ENCODE data around the gene CLASP1.
A peak's percentile ranks its signal among the peaks of the same experiment; 100 is the strongest.
"Not testable (repeated sequence)": the region's sequence is repeated elsewhere in the genome, so short reads cannot be mapped to it uniquely, and the experiment has no call there.

CLASP1 gene

GRCh38 chr2:121659933-121660332 lies 10.7 kb upstream of the CLASP1 start:
- no peak for DNase-seq

DNA sequence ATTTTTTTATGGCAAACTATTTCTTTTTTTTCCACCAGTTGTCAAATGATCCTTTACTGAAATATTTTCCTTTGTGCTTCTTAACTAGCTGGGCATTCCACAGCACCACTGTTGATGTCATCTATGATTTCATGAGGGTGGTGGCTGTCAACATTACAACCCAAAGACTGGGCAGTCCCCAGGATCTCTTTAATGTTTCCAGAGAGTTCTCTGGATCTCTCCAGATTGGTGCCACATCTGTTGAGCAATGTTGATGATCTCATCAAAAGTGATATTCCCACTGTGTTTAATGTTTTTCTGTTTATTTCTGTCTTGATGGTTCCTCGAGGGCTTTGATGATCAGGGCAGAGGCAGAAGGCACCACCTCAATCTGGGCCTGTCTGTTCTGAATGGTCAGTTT lies 9.1 kb upstream of the CLASP1 start:
- DNase-seq, result not testable (repeated sequence)

DNA sequence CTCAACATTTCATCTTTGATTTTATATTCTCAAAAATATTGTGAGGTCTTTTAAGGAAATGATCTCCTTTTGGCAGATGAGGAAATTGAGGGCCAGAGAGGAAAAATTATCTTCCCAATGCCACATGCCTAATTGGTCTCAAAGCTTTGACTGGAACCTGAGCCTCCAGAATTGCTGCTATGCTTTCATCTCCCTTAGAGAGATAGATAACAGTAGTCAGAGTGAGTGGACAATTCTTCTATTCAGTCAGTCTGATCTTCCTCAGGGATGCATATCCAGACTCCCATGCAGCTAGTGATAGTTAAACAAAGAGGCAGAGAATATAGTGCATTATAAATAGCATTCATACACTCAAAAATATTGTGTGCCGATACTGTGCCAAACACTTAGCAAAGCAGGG lies 3.8 kb upstream of the CLASP1 start:
- DNase-seq, result no peak

- peak in 1 of 2 experiments; percentile 22 for DNase-seq
These were observed 1.2 kb upstream of the CLASP1 start for GRCh38 chr2:121650315-121650930.

DNA sequence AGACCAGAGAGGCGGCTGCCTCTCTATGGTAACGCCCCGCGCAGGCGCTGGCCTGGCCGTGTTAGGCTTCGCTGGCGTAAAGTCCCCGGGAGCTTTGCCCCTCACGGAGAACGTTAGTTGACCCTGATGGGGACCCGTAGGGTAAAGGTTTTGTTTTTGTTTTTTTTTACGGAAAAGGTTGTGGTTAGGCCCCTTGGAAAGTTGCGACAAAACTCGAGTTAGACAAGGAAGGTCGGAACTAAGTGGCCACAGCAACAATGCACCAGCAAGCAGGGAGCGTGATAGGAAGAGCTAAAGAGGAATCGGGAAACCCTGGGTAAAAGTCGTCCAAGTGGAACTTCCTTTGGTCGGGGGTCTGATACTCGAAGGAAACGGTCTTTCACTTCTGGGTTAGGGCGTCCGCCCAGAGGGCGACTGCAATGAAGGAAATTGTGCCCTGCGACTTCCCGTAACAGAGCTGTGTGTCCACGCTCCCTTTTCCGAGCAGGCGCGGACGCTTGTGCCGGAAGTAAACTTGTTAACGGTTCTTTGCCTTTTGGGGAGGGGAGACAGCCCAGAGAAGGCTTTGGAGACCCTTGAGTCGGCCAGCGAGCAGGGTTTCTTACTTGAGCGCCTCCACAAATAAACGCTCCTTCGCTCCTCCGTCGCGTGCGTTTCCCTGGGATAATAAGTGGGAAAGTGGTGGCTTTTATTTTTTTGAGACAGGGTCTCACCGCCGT lies 493 bp upstream of the CLASP1 start:
- DNase-seq, result peak; percentile 92 to 95

- peak; percentile 54 to 61 for DNase-seq
These were observed 785 bp downstream of the CLASP1 start for GRCh38 chr2:121648206-121649148.

DNA sequence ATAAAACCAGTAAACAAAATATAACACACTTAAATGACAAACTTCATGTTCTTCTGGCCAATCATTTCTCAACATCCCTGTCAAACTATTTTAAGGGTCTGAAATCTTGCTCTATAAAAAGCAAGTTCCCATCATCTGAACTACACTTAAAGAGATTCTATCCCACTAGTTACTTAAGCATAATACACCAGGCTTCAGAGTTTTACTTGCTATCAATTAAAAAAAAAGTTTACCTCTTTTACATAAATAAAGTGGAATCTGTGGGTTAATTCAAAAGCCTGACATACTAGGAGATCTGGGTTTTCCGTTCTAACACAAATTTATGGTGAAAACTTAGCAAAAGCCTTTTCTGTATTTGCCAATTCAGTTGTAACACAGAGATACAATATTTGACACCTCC lies 1.9 kb downstream of the CLASP1 start:
- no peak for DNase-seq

DNA sequence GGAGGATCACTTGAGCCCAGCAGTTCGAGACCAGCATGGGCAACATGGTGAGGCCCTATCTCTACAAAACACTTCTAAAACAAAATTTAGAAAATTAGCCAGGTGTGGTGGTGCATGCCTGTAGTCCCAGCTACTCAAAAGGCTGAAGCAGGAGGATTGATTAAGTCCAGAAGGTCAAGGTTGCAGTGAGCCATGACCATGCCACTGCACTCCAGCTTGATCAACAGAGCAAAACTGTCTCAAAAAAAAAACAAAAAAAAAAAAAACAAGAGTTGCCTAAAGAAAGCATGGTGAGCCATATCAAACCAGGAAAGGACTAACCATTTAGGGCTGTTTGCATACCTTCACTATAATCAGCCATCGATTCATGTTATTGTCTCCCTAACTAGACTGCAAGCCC lies 4.5 kb downstream of the CLASP1 start:
- DNase-seq, result no peak

DNA sequence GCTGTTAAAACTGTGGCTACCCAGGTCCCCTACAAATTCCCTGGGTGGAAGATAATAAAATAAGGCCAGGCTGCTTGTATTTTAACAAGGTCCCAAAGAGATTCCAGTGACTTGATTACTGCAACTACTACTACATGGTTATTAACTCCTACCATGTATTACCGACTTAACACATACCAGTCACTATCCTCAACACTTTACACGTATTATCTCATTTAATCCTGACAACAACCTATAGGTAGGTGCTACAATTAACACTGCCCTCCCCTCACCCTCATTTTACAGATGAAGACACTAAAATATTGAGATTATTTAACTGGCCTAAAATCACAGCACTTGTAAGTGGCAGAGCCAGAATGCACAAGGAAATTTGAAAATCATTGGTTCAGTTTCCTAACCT lies 5.4 kb downstream of the CLASP1 start:
- DNase-seq, result no peak

- no peak for DNase-seq
These were observed 8.6 kb downstream of the CLASP1 start for GRCh38 chr2:121640380-121641316.

GRCh38 chr2:121639846-121640245 lies 9.4 kb downstream of the CLASP1 start:
- DNase-seq, result not testable (repeated sequence)

DNA sequence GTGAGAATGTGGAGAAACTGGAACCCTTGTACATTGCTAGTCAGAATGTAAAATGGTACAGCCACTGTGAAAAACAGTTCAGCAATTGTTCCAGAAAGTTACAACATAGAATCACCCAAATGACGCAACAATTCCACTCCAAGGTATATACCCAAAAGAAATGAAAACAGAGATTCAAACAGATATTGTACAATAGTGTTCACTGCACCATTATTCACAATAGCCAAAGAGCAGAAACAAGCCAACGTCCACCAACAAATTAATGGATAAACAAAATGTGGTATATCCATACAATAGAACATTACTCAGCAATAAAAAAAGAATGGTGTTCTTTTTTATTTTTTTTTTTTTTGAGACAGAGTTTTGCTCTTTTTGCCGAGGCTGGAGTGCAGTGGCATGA lies 10.9 kb downstream of the CLASP1 start:
- no peak for DNase-seq

GRCh38 chr2:121635371-121635770 lies 13.9 kb downstream of the CLASP1 start:
- DNase-seq, result no peak

DNA sequence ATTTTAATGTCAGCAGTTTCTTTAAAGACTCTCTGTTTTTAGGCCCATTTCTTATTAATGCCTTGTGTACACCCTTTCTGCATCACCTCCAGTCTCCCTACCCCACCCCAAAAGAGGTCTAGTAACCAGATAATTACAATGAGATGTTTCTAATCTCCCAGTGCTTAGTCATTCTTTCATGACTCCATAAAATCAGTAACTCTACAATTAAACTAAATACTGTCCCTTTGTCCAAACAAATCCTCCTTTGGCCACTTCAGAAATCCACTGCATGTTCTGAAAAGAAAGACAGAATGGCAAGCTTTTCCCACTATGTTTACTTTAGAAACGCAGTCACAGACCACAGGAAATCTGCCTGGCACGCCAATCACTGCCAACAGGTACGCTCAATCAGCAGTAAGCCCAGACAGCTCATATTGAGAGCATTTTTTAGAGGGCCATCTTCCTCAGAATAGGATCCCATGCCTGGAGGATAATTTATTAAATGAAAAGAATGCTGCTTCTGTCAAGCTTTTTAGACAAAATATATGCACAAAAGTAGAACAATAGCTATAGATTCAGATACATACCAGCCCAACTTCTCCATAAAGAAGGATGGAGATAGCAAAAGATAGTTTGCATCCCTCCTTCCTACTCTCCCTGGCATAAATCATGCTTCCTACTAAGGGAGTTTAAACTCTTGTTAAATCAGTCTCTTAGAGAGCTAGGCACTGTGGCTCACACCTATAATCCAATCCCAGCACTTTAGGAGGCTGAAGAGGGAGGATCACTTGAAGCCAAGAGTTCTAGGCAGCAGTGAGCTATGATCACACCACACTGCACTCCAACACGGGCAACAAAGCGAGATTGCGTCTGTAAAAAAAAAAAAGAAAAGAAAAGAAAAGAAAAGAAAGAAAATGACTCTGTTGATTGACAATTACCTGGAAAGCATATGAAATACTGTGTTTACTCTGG lies 14.6 kb downstream of the CLASP1 start:
- DNase-seq, result peak; percentile 15 to 34

- no peak for DNase-seq
These were observed 15.8 kb downstream of the CLASP1 start for GRCh38 chr2:121633463-121633862.

DNA sequence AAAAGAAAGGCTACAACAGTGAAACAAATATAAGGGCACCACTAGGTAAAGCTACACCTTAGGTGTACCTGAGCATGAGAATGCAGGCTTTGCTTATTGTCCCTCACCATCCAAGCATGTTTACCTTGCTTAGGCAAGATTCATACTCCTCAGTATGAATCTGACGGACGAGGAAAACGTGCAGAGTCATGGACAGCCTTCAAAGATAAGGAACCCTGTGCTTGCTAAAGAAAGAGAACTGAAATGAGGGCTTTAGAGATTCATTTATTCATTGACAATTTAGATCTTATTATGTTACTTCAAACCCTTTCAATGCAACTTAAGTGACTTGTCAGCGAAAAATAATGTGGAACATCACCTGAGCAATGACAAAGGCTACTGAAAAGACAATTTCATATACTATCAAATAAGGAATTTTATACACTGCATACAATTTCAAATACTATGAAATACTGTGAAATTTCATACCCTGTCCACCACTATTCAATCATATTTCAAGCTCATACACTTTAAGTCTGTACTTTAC lies 21.7 kb downstream of the CLASP1 start:
- no peak for DNase-seq

DNA sequence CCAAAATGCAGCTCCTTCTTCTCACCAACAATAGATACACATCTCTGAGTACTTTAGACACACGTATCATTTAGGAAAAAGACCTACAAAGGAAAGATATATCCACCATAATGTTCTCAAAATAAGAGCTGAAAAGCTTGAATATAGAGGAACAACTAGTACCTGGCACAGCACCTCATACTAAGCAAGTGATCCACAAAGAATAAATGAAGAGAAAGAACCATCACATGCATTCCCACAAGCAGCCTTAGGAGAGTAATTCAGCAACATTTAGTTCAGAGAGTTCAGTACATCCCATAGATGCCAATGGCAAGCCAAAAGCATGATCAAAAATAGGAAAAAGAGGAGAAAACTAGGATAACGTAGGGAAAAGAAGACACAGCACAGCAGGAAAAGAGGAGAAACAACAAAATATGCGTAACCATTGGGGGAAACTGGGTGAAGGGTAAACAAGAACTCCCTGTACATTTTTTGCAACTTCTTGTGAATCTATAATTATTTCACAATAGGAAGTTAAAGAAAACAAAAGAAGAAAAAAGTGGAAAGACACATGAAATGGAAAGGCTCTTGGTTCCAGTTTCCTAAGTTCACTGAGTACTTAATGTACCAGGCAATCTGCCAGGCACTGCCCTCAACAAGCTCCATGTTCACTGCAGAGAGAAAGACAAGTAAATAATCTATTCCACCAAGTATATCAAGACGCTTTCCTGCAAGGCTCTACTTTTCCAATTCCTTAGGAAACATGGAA lies 22.3 kb downstream of the CLASP1 start:
- DNase-seq, result no peak

GRCh38 chr2:121625953-121626352 lies 23.3 kb downstream of the CLASP1 start:
- no peak for DNase-seq

DNA sequence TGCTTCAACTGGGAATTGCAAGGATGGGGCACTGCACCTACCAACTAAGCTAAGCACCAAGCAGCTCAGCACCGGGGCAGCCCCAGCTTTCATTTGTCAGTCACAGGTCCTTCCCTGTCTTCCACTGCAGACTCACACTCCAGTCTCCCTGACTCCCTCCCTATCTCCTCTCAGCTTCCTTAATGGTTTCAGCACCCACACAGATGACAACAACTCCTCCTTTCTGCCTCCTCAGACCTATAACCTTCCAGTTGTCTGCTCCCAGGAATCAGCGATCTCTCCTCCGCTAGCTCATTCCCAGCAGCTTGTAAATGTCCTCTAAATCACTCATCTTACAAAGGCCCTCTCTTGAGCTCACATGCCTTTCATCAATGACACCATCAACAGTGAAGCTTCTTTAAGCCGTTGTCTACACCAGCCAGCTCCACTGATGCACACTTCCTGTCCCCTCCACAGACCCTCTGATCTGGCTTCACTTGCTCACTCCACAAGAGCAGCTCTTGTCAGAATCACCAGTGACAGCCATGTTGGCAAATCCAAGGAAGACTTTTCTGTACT lies 32.1 kb downstream of the CLASP1 start:
- DNase-seq, result no peak

DNA sequence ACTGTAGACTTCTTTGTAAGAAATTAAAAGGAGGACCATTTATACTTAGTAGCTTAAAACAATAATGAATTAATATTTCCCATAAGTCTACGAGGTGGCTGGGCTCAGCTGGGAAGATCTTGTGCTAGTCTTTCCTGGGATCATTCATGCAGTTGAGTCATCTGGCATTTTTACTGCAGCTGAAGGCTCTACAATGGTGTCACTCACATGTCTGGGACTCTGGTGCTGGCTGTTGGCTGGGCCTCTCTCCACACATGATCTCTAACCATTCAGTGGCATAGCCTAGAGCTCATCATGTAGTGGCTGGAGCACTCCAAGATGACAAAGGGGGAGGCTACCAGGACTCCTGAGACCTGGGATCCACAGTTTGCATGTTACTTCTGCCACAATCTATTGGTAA lies 35.5 kb downstream of the CLASP1 start:
- no peak for DNase-seq
